Measurements from ENCODE around the gene P2RX1. TPM values are rescaled to one million over a fixed set of nuclear protein-coding genes. Genes with fewer than 3 reads are reported as not detected.

The P2RX1 gene
- polyA plus RNA-seq, 2 of the 4 experiments (the other 2 are of a cell fraction), result 0.05 to 0.13 TPM

- DNase-seq (ENCODE audit: low read depth in 1 of 2, low spot score in 1 of 2), result no peak
- no peak for FAIRE-seq
- peak; percentile 14 to 30; a peak in 2 of 6 replicates for ATAC-seq
- H3K27ac ChIP-seq, result no peak overlapping the region
- ChIA-PET POLR2A (no interaction called here), CTCF (interaction anchor here (0.7 to 11.3 kb wide), 6 partner anchors 9 to 804 kb away, joined by 3 to 224 read pairs (median 6); no protein-coding TSS in a partner anchor)
- 79% methylated on average over 10 of the region's 10 CpGs for WGBS (ENCODE audit: missing lambda C conversion rate)
- no peaks in the 10 kb centered on the region for H3K9me3 ChIP-seq
- H3K4me2 ChIP-seq, result no peak overlapping the region
- H3K4me3 ChIP-seq, result no peak overlapping the region
- no peak for TF ChIP-seq EP300 (IDR thresholded peaks at IDR 0.05)
- no peak for TF ChIP-seq EHF (CRISPR knock-in tag; IDR thresholded peaks at IDR 0.05)
- TF ChIP-seq HOXA7 (CRISPR knock-in tag; IDR thresholded peaks at IDR 0.05), result no peak
- no peak for TF ChIP-seq HOXB13 (CRISPR knock-in tag; IDR thresholded peaks at IDR 0.05; ENCODE audit: low read depth)
- TF ChIP-seq RFX5 (IDR thresholded peaks at IDR 0.05), result no peak
- no peak for TF ChIP-seq JUN (IDR thresholded peaks at IDR 0.05)
- no peak for TF ChIP-seq PBX3 (IDR thresholded peaks at IDR 0.05)
- no peak for TF ChIP-seq KDM1A (IDR thresholded peaks at IDR 0.05; ENCODE audit: low read depth)
- TF ChIP-seq ZC3H11A (IDR thresholded peaks at IDR 0.05), result no peak
- TF ChIP-seq PHF8 (IDR thresholded peaks at IDR 0.05; ENCODE audit: borderline replicate concordance, low read depth), result no peak
- TF ChIP-seq ESRRA (IDR thresholded peaks at IDR 0.05; ENCODE audit: borderline replicate concordance, low read length), result no peak
- no peak for TF ChIP-seq FOSB (CRISPR knock-in tag; IDR thresholded peaks at IDR 0.05)
- no peaks in the 10 kb centered on the region for H3K4me1 ChIP-seq
Observed at GRCh38 chr17:3852561-3852960, 63.7 kb downstream of the P2RX1 start.

- H3K9me3 ChIP-seq, result no peaks in the 10 kb centered on the region
- ChIA-PET CTCF (interaction anchor here (1.0 to 11.3 kb wide), 9 partner anchors 8 to 803 kb away, joined by 3 to 224 read pairs (median 7); partner anchors contain the start of gene P2RX1), POLR2A (no interaction called here)
- ATAC-seq, result no peak
- WGBS (ENCODE audit: missing lambda C conversion rate), result 81% methylated on average over 24 of the region's 24 CpGs
- TF ChIP-seq JUN (IDR thresholded peaks at IDR 0.05) (no peak), RAD21 (conservative IDR thresholded peaks at IDR 0.05 in 1 of 2, IDR thresholded peaks at IDR 0.05 in 1 of 2) (no peak)
- H3K4me2 ChIP-seq, result no peak overlapping the region
- H3K4me3 ChIP-seq, result no peak overlapping the region
- FAIRE-seq, result no peak
- DNase-seq (ENCODE audit: low read depth in 1 of 2, low spot score in 1 of 2), result no peak
- H3K4me1 ChIP-seq, result 0 out of 3 replicates have a peak, but pooled peaks cover 2% of the 10 kb centered on the region
- no peak overlapping the region for H3K27ac ChIP-seq
Observed at GRCh38 chr17:3851461-3852100, 64.7 kb downstream of the P2RX1 start.

- no peak overlapping the region for H3K4me3 ChIP-seq
- no peak overlapping the region for H3K4me2 ChIP-seq
- DNase-seq (ENCODE audit: low read depth in 1 of 2, low spot score in 1 of 2), result no peak
- H3K9me3 ChIP-seq, result no peaks in the 10 kb centered on the region
- TF ChIP-seq HES2 (IDR thresholded peaks at IDR 0.05) (no peak), HDAC2 (IDR thresholded peaks at IDR 0.05) (no peak), RARB (CRISPR knock-in tag; IDR thresholded peaks at IDR 0.05) (no peak), ZNF302 (CRISPR knock-in tag; IDR thresholded peaks at IDR 0.05) (no peak), NPAS2 (CRISPR knock-in tag; IDR thresholded peaks at IDR 0.05; ENCODE audit: borderline replicate concordance) (no peak), MAFK (IDR thresholded peaks at IDR 0.05; ENCODE audit: partially characterized antibody) (no peak), CHD4 (IDR thresholded peaks at IDR 0.05; ENCODE audit: borderline replicate concordance) (no peak), RFX5 (IDR thresholded peaks at IDR 0.05) (no peak), CBX2 (IDR thresholded peaks at IDR 0.05; ENCODE audit: borderline replicate concordance, low read depth) (no peak), PHF8 (IDR thresholded peaks at IDR 0.05; ENCODE audit: borderline replicate concordance, low read depth) (no peak), KDM5A (IDR thresholded peaks at IDR 0.05) (no peak)
- no peak overlapping the region for H3K27ac ChIP-seq
- CTCF ChIA-PET, result interaction anchor here (1.5 to 11.3 kb wide), 5 partner anchors 13 to 112 kb away, joined by 4 to 224 read pairs (median 72); partner anchors contain the start of gene P2RX1
- peaks cover 17% of the 10 kb centered on the region for H3K4me1 ChIP-seq
- POLR2A ChIA-PET, result no interaction called here
- WGBS (ENCODE audit: missing lambda C conversion rate), result 90% methylated on average over 9 of the region's 9 CpGs
- no peak for FAIRE-seq
- ATAC-seq, result no peak
Observed at GRCh38 chr17:3848229-3848835, 67.9 kb downstream of the P2RX1 start.
